Ovary (tissue), 9 donors: Measurements from ENCODE around the gene STX8. TPM values are rescaled to one million over a fixed set of nuclear protein-coding genes. Genes with fewer than 3 reads are reported as not detected.
"Not testable (repeated sequence)": the region's sequence is repeated elsewhere in the genome, so short reads cannot be mapped to it uniquely, and the experiment has no call there.

ENCODE experiments used
- DNase-seq, 5 donors: peaks; one replicate each; pipeline ENCODE4 v3.0.0-alpha.2; 2019 to 2020
- H3K27ac ChIP-seq, 2 donors: fragments of 200-600 bp; one replicate each; pipeline versions ENCODE4 v1.5.1 to v1.8.0; 2019 to 2022
- H3K27me3 ChIP-seq: fragments of 200-600 bp; one replicate; pipeline ENCODE4 v1.8.0; 2022
- H3K36me3 ChIP-seq: fragments of 200-600 bp; sonication (generic); one replicate; pipeline ENCODE4 v1.5.1; 2019
- H3K4me1 ChIP-seq: one replicate; pipeline ENCODE4 v1.8.1; 2013; ENCODE audit warnings: mild to moderate bottlenecking, moderate library complexity; ENCODE audit not compliant: insufficient read depth
- H3K4me3 ChIP-seq: fragments of 200-600 bp; sonication (generic); one replicate; pipeline ENCODE4 v1.5.1; 2017
- H3K9me3 ChIP-seq, 2 donors: fragments of 200-600 bp in 1 of 2; sonication (generic) in 1 of 2; one replicate each; pipeline versions ENCODE4 v1.5.1 to v1.8.1; 2013 to 2019; ENCODE audit warnings: mild to moderate bottlenecking in 1 of 2, moderate library complexity in 1 of 2
- EP300 ChIP-seq: sonication (generic); formaldehyde crosslinking; IDR thresholded peaks from one replicate; pipeline ENCODE4 v1.6.1; 2017; ENCODE audit warnings: antibody characterized with exemption
- POLR2A ChIP-seq: fragments of 450-650 bp; IDR thresholded peaks from one replicate; pipeline ENCODE4 v1.6.1; 2017; ENCODE audit warnings: antibody characterized with exemption, mild to moderate bottlenecking, moderate library complexity
- WGBS, 3 donors: extraction: QIAGEN DNeasy Blood & Tissue Kit in 1 of 3; methylation state at CpG; one replicate each; pipeline versions ENCODE4 v1.1.5 to v1.1.7; 2013 to 2017; 5-methylcytosine and 5-hydroxymethylcytosine counted together
- intact Hi-C, 4 donors: fragments of 100-400 bp; cut with DNase I; formaldehyde crosslinking; loops; one replicate each; pipeline versions ENCODE4 v1.11.0 to v1.15.1; 2022 to 2023
- polyA plus RNA-seq, 2 donors: library from polyadenylated mRNA; stranded (reverse); fragments of 200-250 nt in 1 of 2; fragments of 350-450 nt in 1 of 2; fragmentation: Illumina TruSeq in 1 of 2; extraction: RNeasy Lipid Tissue Mini Kit (QIAGEN cat#74804) in 1 of 2; gene quantifications; one replicate each; pipeline ENCODE4 v1.2.3, GENCODE V29; 2013 to 2014
- total RNA-seq, 7 donors: library from RNA; depleted of rRNA in 2 of 7; stranded (reverse); fragments of >200 nt in 2 of 7; fragmentation: NEBNext Ultra II Directional in 3 of 7; extraction: Animal tissue kit (Norgen Biotek cat#: 25700) in 3 of 7; gene quantifications; one replicate each; pipeline versions ENCODE4 v1.1.0 to v1.2.4, GENCODE V29; 2016 to 2023
- TF ChIP-seq, protein P1 (sequence below), 3 donors: fragments of 450-650 bp in 2 of 3; fragments of 200-600 bp in 1 of 3; IDR thresholded peaks; one replicate each; pipeline versions ENCODE4 v1.5.1 to v1.8.0; 2016 to 2022; ENCODE audit warnings: antibody characterized with exemption in 3 of 3, mild to moderate bottlenecking in 1 of 3
- donor health status: DM: no; HTN: no; CAD: no; lungs with moderate emphysema.
- donor health status: DM: no; HTN: no; CAD: no.
- donor health status: Bipolar disorder and iron deficiency.
- donor health status: DM: yes; HTN: yes; CAD: no.
- donor health status: DM: no; HTN: no; CAD: no.
- donor health status: DM: yes; HTN: yes; CAD: no.

The STX8 gene
- total and polyA plus RNA-seq, 9 donors = 37.6 to 112 (median 53.8) TPM

GRCh38 chr17:9611557-9611956, 35.9 kb upstream of the STX8 start:
- no peaks in the 10 kb centered on the region for H3K9me3 ChIP-seq
- intact Hi-C loops = no loop called here
- no peaks in the 10 kb centered on the region for H3K27me3 ChIP-seq
- TF ChIP-seq, protein P1, sequence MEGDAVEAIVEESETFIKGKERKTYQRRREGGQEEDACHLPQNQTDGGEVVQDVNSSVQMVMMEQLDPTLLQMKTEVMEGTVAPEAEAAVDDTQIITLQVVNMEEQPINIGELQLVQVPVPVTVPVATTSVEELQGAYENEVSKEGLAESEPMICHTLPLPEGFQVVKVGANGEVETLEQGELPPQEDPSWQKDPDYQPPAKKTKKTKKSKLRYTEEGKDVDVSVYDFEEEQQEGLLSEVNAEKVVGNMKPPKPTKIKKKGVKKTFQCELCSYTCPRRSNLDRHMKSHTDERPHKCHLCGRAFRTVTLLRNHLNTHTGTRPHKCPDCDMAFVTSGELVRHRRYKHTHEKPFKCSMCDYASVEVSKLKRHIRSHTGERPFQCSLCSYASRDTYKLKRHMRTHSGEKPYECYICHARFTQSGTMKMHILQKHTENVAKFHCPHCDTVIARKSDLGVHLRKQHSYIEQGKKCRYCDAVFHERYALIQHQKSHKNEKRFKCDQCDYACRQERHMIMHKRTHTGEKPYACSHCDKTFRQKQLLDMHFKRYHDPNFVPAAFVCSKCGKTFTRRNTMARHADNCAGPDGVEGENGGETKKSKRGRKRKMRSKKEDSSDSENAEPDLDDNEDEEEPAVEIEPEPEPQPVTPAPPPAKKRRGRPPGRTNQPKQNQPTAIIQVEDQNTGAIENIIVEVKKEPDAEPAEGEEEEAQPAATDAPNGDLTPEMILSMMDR (IDR thresholded peaks at IDR 0.05) = no peak
- TF ChIP-seq EP300 = no peak
- no peak for TF ChIP-seq POLR2A
- no peaks in the 10 kb centered on the region for H3K4me1 ChIP-seq
- H3K36me3 ChIP-seq = no peaks in the 10 kb centered on the region
- WGBS, 3 donors = 54 to 68% (median 62%) methylated on average over 2 of the region's 2 CpGs
- H3K27ac ChIP-seq = no peak overlapping the region
- DNase-seq = no peak
- H3K4me3 ChIP-seq = no peak overlapping the region

GRCh38 chr17:9607058-9607457, 31.4 kb upstream of the STX8 start:
- DNase-seq, H3K36me3 ChIP-seq, H3K4me1 ChIP-seq, H3K27me3 ChIP-seq, intact Hi-C loops, H3K27ac ChIP-seq, H3K9me3 ChIP-seq, H3K4me3 ChIP-seq: not testable (repeated sequence)
- 74 to 85% (median 78%) methylated on average over 5 of the region's 5 CpGs for WGBS, 3 donors

- no peaks in the 10 kb centered on the region for H3K27me3 ChIP-seq
These were observed 30.8 kb upstream of the STX8 start for GRCh38 chr17:9606453-9606852.

GRCh38 chr17:9604583-9604982, 29.0 kb upstream of the STX8 start:
- H3K4me3 ChIP-seq, H3K4me1 ChIP-seq, H3K27ac ChIP-seq, H3K36me3 ChIP-seq, H3K27me3 ChIP-seq, DNase-seq, intact Hi-C loops, H3K9me3 ChIP-seq: not testable (repeated sequence)
- WGBS, 3 donors = 80 to 93% (median 84%) methylated on average over 5 of the region's 5 CpGs

More at GRCh38 chr17:9606453-9606852, 30.8 kb upstream of the STX8 start:
- intact Hi-C loops = no loop called here
- no peak for TF ChIP-seq EP300
- TF ChIP-seq, protein P1 (IDR thresholded peaks at IDR 0.05) = no peak
- TF ChIP-seq POLR2A = no peak
- H3K27ac ChIP-seq = no peak overlapping the region
- no peak for DNase-seq
- H3K4me3 ChIP-seq = no peak overlapping the region
- H3K4me1 ChIP-seq = no peaks in the 10 kb centered on the region
- 86 to 87% (median 86%) methylated on average over 6 of the region's 6 CpGs for WGBS, 3 donors
- no peaks in the 10 kb centered on the region for H3K36me3 ChIP-seq
- H3K9me3 ChIP-seq = no peaks in the 10 kb centered on the region

- intact Hi-C loops = no loop called here
- Histone ChIP-seq H3K27ac (no peak overlapping the region), H3K4me3 (no peak overlapping the region), H3K4me1 (no peaks in the 10 kb centered on the region), H3K9me3 (no peaks in the 10 kb centered on the region), H3K36me3 (no peaks in the 10 kb centered on the region), H3K27me3 (no peaks in the 10 kb centered on the region)
- 74 to 86% (median 80%) methylated on average over 4 of the region's 4 CpGs for WGBS, 3 donors
- DNase-seq = no peak
- TF ChIP-seq, protein P1 (IDR thresholded peaks at IDR 0.05) = no peak
- TF ChIP-seq POLR2A = no peak
- TF ChIP-seq EP300 = no peak
These were observed 23.0 kb upstream of the STX8 start for GRCh38 chr17:9598661-9599060.

- not testable (repeated sequence) for H3K4me1 ChIP-seq
These were observed 22.0 kb upstream of the STX8 start for GRCh38 chr17:9597638-9598037.

More at GRCh38 chr17:9597638-9598037, 22.0 kb upstream of the STX8 start:
- H3K36me3 ChIP-seq, intact Hi-C loops, H3K9me3 ChIP-seq, H3K27ac ChIP-seq, DNase-seq, H3K27me3 ChIP-seq, H3K4me3 ChIP-seq: not testable (repeated sequence)
- 86 to 89% (median 86%) methylated on average over 5 of the region's 5 CpGs for WGBS, 3 donors
